CD4-positive, alpha-beta T cell treated with Interferon gamma for 1 hour (primary cell): Measurements from ENCODE around the gene SOWAHC.
A peak's percentile ranks its signal among the peaks of the same experiment; 100 is the strongest.
"Not testable (repeated sequence)": the region's sequence is repeated elsewhere in the genome, so short reads cannot be mapped to it uniquely, and the experiment has no call there.

Experiments used
- DNase-seq: peaks from one replicate; pipeline ENCODE4 v3.0.0-alpha.2; 2020

Gene SOWAHC

GRCh38 chr2:109613922-109614714 is at the start of gene SOWAHC, which contains the start of gene SEPTIN10:
TSS of gene SOWAHC (plus strand) at chr2:109614364. CDS start at chr2:109614490, 126 bp downstream.
TSS of gene SEPTIN10 (minus strand) at chr2:109613966. CDS start at chr2:109613827, 139 bp downstream.
- DNase-seq: peak; percentile 75

- DNase-seq: no peak
Observed at GRCh38 chr2:109575373-109575772, 38.8 kb upstream of the SOWAHC start.

GRCh38 chr2:109577630-109578029 is 36.5 kb upstream of the SOWAHC start:
- not testable (repeated sequence) for DNase-seq

GRCh38 chr2:109582928-109583895 is 31.0 kb upstream of the SOWAHC start:
- no peak for DNase-seq

GRCh38 chr2:109586687-109587086 is 27.5 kb upstream of the SOWAHC start:
- no peak for DNase-seq

- DNase-seq: no peak
Observed at GRCh38 chr2:109591206-109591605, 23.0 kb upstream of the SOWAHC start.

GRCh38 chr2:109592905-109593304 is 21.3 kb upstream of the SOWAHC start:
- no peak for DNase-seq

GRCh38 chr2:109594246-109594885 is 19.8 kb upstream of the SOWAHC start:
- no peak for DNase-seq

- no peak for DNase-seq
Observed at GRCh38 chr2:109595644-109596043, 18.5 kb upstream of the SOWAHC start.

- no peak for DNase-seq
Observed at GRCh38 chr2:109597283-109597682, 16.9 kb upstream of the SOWAHC start.

GRCh38 chr2:109601783-109602182 is 12.4 kb upstream of the SOWAHC start:
- DNase-seq: no peak

- DNase-seq: no peak
Observed at GRCh38 chr2:109602617-109603188, 11.5 kb upstream of the SOWAHC start.

GRCh38 chr2:109604597-109604996 is 9.6 kb upstream of the SOWAHC start:
- no peak for DNase-seq

- DNase-seq: no peak
Observed at GRCh38 chr2:109607766-109608165, 6.4 kb upstream of the SOWAHC start.

- no peak for DNase-seq
Observed at GRCh38 chr2:109609352-109610024, 4.7 kb upstream of the SOWAHC start.

GRCh38 chr2:109611467-109612095 is 2.6 kb upstream of the SOWAHC start:
- no peak for DNase-seq

- DNase-seq: no peak
Observed at GRCh38 chr2:109613081-109613921, 863 bp upstream of the SOWAHC start.

- no peak for DNase-seq
Observed at GRCh38 chr2:109614715-109615636, 812 bp downstream of the SOWAHC start.

GRCh38 chr2:109615637-109616144 is 1.5 kb downstream of the SOWAHC start:
- DNase-seq: no peak
